ENCODE results near the gene MRPS6. TPM values are rescaled to one million over a fixed set of nuclear protein-coding genes. Genes with fewer than 3 reads are reported as not detected.

The MRPS6 gene
- total RNA-seq, 1 experiment from 2014 or later, result 55.1 TPM

- TF ChIP-seq EGR1 (IDR thresholded peaks at IDR 0.05; ENCODE audit: low read depth), result no peak
- no peak for TF ChIP-seq ZFX (IDR thresholded peaks at IDR 0.05)
These were observed 101.1 kb downstream of the MRPS6 start (continued) for GRCh38 chr21:34174470-34174869.

- Histone ChIP-seq H3K27me3 (ENCODE audit: insufficient read depth, low read length) (no peaks in the 10 kb centered on the region), H2AFZ (ENCODE audit: low read depth, low read length, poor library complexity, severe bottlenecking) (no peak overlapping the region), H3K4me1 (ENCODE audit: control insufficient read depth in 1 of 2, insufficient read depth in 2 of 2, low read length in 2 of 2) (no peaks in the 10 kb centered on the region), H3K79me2 (ENCODE audit: insufficient read depth, low read length) (no peaks in the 10 kb centered on the region), H3K4me2 (ENCODE audit: low read length) (no peak overlapping the region), H3K9me3 (ENCODE audit: control insufficient read depth in 1 of 2, insufficient read depth in 1 of 2, low read depth in 1 of 2, low read length in 2 of 2) (peaks cover 0 to 16% of the 10 kb centered on the region in 2 experiments; a peak in 2 of 4 replicates), H3K27ac (ENCODE audit: low read depth, low read length) (no peak overlapping the region), H3K9ac (ENCODE audit: low read length) (no peak overlapping the region), H3K4me3 (replicated peaks in 1 of 2; ENCODE audit: low read depth in 1 of 2, low read length in 2 of 2) (no peak overlapping the region), H3K36me3 (ENCODE audit: control insufficient read depth in 1 of 2, insufficient read depth in 2 of 2, low read length in 2 of 2) (no peaks in the 10 kb centered on the region), H4K20me1 (ENCODE audit: insufficient read depth) (no peaks in the 10 kb centered on the region), H3K9me2 (ENCODE audit: insufficient read depth) (no peaks in the 10 kb centered on the region)
- DNase-seq (ENCODE audit: low read depth, low spot score) (no peak), ATAC-seq (no peak)
- intact Hi-C loops (cut with micrococcal nuclease), result no loop called here
- BruUV-seq (replicated peaks), result no TSS peak
- TF ChIP-seq EZH2 (IDR thresholded peaks at IDR 0.05), result no peak
- TF ChIP-seq CTCF (IDR thresholded peaks at IDR 0.05 in 2 of 3, conservative IDR thresholded peaks at IDR 0.05 in 1 of 3; ENCODE audit: borderline replicate concordance in 1 of 3, insufficient read depth in 1 of 3, low read depth in 2 of 3, low read length in 2 of 3), result no peak
- CTCF ChIA-PET, result no interaction called here
- RAD21 ChIA-PET (ENCODE audit: low non-redundant PET in 1 of 2, low total read pairs in 2 of 2, uncharacterized antibody in 2 of 2, unreplicated experiment in 2 of 2), result no interaction called here
- POLR2A ChIA-PET, result no interaction called here
These were observed 103.1 kb downstream of the MRPS6 start for GRCh38 chr21:34176448-34176847.

- Histone ChIP-seq H3K9me3 (ENCODE audit: control insufficient read depth in 1 of 2, insufficient read depth in 1 of 2, low read depth in 1 of 2, low read length in 2 of 2) (peaks cover 0 to 6% of the 10 kb centered on the region in 2 experiments; a peak in 2 of 4 replicates), H3K4me1 (ENCODE audit: control insufficient read depth in 1 of 2, insufficient read depth in 2 of 2, low read length in 2 of 2) (no peaks in the 10 kb centered on the region), H3K79me2 (ENCODE audit: insufficient read depth, low read length) (no peaks in the 10 kb centered on the region), H3K4me3 (replicated peaks in 1 of 2; ENCODE audit: low read depth in 1 of 2, low read length in 2 of 2) (no peak overlapping the region), H3K36me3 (ENCODE audit: control insufficient read depth in 1 of 2, insufficient read depth in 2 of 2, low read length in 2 of 2) (no peaks in the 10 kb centered on the region), H4K20me1 (ENCODE audit: insufficient read depth) (no peaks in the 10 kb centered on the region), H3K9ac (ENCODE audit: low read length) (no peak overlapping the region), H3K27ac (ENCODE audit: low read depth, low read length) (no peak overlapping the region), H2AFZ (ENCODE audit: low read depth, low read length, poor library complexity, severe bottlenecking) (no peak overlapping the region), H3K9me2 (ENCODE audit: insufficient read depth) (no peaks in the 10 kb centered on the region), H3K27me3 (ENCODE audit: insufficient read depth, low read length) (no peaks in the 10 kb centered on the region), H3K4me2 (ENCODE audit: low read length) (no peak overlapping the region)
- intact Hi-C loops (cut with micrococcal nuclease), result no loop called here
- CTCF ChIA-PET, result no interaction called here
- BruUV-seq (replicated peaks), result no TSS peak
- ATAC-seq (no peak), DNase-seq (ENCODE audit: low read depth, low spot score) (no peak)
- POLR2A ChIA-PET, result no interaction called here
- TF ChIP-seq RAD21 (IDR thresholded peaks at IDR 0.05; ENCODE audit: low read depth), result no peak
- no peak for TF ChIP-seq EZH2phosphoT487 (IDR thresholded peaks at IDR 0.05; ENCODE audit: borderline replicate concordance)
- TF ChIP-seq SRF (IDR thresholded peaks at IDR 0.05; ENCODE audit: low read depth), result no peak
- no peak for TF ChIP-seq YY1 (IDR thresholded peaks at IDR 0.05; ENCODE audit: extremely low read depth, insufficient replicate concordance, low read depth, low read length)
- TF ChIP-seq CBX3 (IDR thresholded peaks at IDR 0.05; ENCODE audit: low read depth), result no peak
- TF ChIP-seq SP1 (IDR thresholded peaks at IDR 0.05; ENCODE audit: low read depth), result no peak
- no peak for TF ChIP-seq ELF1 (IDR thresholded peaks at IDR 0.05; ENCODE audit: borderline replicate concordance, low read depth)
- TF ChIP-seq MAX (IDR thresholded peaks at IDR 0.05), result no peak
- TF ChIP-seq CEBPB (IDR thresholded peaks at IDR 0.05; ENCODE audit: low read depth), result no peak
- TF ChIP-seq SIN3A (IDR thresholded peaks at IDR 0.05; ENCODE audit: low read depth), result no peak
- TF ChIP-seq EZH2 (IDR thresholded peaks at IDR 0.05), result no peak
- TF ChIP-seq FOSL1 (IDR thresholded peaks at IDR 0.05; ENCODE audit: low read depth), result no peak
- RAD21 ChIA-PET (ENCODE audit: low non-redundant PET in 1 of 2, low total read pairs in 2 of 2, uncharacterized antibody in 2 of 2, unreplicated experiment in 2 of 2), result no interaction called here
These were observed 104.7 kb downstream of the MRPS6 start for GRCh38 chr21:34177919-34178567.
